ENCODE data around the gene PCCB.

GRCh38 chr3:136311261-136311660, 61.1 kb downstream of the PCCB start:
- TF ChIP-seq RAD21 (conservative IDR thresholded peaks at IDR 0.05): no peak
- TF ChIP-seq CTCF (IDR thresholded peaks at IDR 0.05; ENCODE audit: poor library complexity, severe bottlenecking): no peak
- no peak for TF ChIP-seq POLR2AphosphoS5 (IDR thresholded peaks at IDR 0.05)
